Vagina (tissue), 2 donors: ENCODE results near the gene DPY19L1.

ENCODE experiments used
- POLR2AphosphoS5 ChIP-seq, 2 donors: sonication (generic); formaldehyde crosslinking; IDR thresholded peaks; one replicate each; pipeline ENCODE4 v1.9.0; 2017; ENCODE audit warnings: antibody characterized with exemption in 2 of 2, mild to moderate bottlenecking in 2 of 2, low read depth in 1 of 2; ENCODE audit not compliant: insufficient read depth in 1 of 2
- TF ChIP-seq, protein P1 (sequence below), 3 experiments: fragments of 450-650 bp in 2 of 3; fragments of 200-600 bp in 1 of 3; sonication (generic) in 1 of 3; IDR thresholded peaks; one replicate each; pipeline ENCODE4 v1.5.1; 2017 to 2019; ENCODE audit warnings: antibody characterized with exemption in 3 of 3, mild to moderate bottlenecking in 2 of 3, moderate library complexity in 2 of 3

DNA sequence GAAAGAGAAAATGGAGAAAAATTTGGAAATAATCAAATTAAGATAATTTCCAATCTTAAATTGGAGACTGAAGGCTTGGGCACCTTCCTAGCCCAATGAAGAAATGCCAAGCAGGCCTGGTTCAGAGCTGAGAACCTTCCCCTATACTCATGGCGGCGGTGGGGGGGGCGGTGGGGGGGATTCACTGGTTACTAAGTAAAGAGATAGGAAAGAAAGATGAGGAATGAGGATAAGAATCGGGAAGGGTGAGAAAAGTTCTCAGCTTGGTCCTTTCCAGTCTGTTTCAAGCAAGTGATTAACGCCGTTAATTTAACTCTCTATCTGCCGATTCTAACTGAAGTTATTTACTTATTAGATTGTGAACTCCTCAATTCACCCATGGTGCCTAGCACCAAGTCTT is 41.5 kb downstream of the DPY19L1 start:
- TF ChIP-seq, protein P1, sequence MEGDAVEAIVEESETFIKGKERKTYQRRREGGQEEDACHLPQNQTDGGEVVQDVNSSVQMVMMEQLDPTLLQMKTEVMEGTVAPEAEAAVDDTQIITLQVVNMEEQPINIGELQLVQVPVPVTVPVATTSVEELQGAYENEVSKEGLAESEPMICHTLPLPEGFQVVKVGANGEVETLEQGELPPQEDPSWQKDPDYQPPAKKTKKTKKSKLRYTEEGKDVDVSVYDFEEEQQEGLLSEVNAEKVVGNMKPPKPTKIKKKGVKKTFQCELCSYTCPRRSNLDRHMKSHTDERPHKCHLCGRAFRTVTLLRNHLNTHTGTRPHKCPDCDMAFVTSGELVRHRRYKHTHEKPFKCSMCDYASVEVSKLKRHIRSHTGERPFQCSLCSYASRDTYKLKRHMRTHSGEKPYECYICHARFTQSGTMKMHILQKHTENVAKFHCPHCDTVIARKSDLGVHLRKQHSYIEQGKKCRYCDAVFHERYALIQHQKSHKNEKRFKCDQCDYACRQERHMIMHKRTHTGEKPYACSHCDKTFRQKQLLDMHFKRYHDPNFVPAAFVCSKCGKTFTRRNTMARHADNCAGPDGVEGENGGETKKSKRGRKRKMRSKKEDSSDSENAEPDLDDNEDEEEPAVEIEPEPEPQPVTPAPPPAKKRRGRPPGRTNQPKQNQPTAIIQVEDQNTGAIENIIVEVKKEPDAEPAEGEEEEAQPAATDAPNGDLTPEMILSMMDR (IDR thresholded peaks at IDR 0.05): no peak
- no peak for TF ChIP-seq POLR2AphosphoS5 (IDR thresholded peaks at IDR 0.05; ENCODE audit: insufficient read depth in 1 of 2, low read depth in 1 of 2)
